ENCODE results near the gene SCN7A. TPM values are rescaled to one million over a fixed set of nuclear protein-coding genes. Genes with fewer than 3 reads are reported as not detected.

Gene SCN7A
- total RNA-seq, 1 donor from 2014 or later = 15.0 TPM

- Histone ChIP-seq H3K27ac (no peak overlapping the region), H3K9me3 (no peaks in the 10 kb centered on the region), H3K4me3 (no peak overlapping the region), H3K27me3 (no peaks in the 10 kb centered on the region), H3K4me1 (no peaks in the 10 kb centered on the region), H3K36me3 (no peaks in the 10 kb centered on the region)
- intact Hi-C loops (cut with DNase I) = no loop called here
- TF ChIP-seq POLR2A (IDR thresholded peaks at IDR 0.05) = no peak
- TF ChIP-seq POLR2AphosphoS5 (IDR thresholded peaks at IDR 0.05; ENCODE audit: insufficient read depth in 1 of 2, low read depth in 1 of 2) = no peak
- TF ChIP-seq, protein P1, sequence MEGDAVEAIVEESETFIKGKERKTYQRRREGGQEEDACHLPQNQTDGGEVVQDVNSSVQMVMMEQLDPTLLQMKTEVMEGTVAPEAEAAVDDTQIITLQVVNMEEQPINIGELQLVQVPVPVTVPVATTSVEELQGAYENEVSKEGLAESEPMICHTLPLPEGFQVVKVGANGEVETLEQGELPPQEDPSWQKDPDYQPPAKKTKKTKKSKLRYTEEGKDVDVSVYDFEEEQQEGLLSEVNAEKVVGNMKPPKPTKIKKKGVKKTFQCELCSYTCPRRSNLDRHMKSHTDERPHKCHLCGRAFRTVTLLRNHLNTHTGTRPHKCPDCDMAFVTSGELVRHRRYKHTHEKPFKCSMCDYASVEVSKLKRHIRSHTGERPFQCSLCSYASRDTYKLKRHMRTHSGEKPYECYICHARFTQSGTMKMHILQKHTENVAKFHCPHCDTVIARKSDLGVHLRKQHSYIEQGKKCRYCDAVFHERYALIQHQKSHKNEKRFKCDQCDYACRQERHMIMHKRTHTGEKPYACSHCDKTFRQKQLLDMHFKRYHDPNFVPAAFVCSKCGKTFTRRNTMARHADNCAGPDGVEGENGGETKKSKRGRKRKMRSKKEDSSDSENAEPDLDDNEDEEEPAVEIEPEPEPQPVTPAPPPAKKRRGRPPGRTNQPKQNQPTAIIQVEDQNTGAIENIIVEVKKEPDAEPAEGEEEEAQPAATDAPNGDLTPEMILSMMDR (IDR thresholded peaks at IDR 0.05) = no peak
- no peak for DNase-seq (ENCODE audit: extremely low spot score in 2 of 2)
These were observed 39.9 kb downstream of the SCN7A start for GRCh38 chr2:166454006-166454595.

- no peak for DNase-seq (ENCODE audit: extremely low spot score in 2 of 2)
- no peaks in the 10 kb centered on the region for H3K4me1 ChIP-seq
- TF ChIP-seq, protein P1 (IDR thresholded peaks at IDR 0.05) = no peak
- TF ChIP-seq POLR2AphosphoS5 (IDR thresholded peaks at IDR 0.05; ENCODE audit: insufficient read depth in 1 of 2, low read depth in 1 of 2) (no peak), POLR2A (IDR thresholded peaks at IDR 0.05) (no peak)
- H3K4me3 ChIP-seq = no peak overlapping the region
- H3K9me3 ChIP-seq = no peaks in the 10 kb centered on the region
- H3K27ac ChIP-seq = no peak overlapping the region
- no peaks in the 10 kb centered on the region for H3K36me3 ChIP-seq
- intact Hi-C loops (cut with DNase I) = no loop called here
- H3K27me3 ChIP-seq = no peaks in the 10 kb centered on the region
These were observed 42.6 kb downstream of the SCN7A start for GRCh38 chr2:166451468-166451867.

GRCh38 chr2:166449439-166449838 is 44.6 kb downstream of the SCN7A start:
- Histone ChIP-seq H3K36me3 (no peaks in the 10 kb centered on the region), H3K9me3 (no peaks in the 10 kb centered on the region), H3K4me3 (no peak overlapping the region), H3K4me1 (no peaks in the 10 kb centered on the region), H3K27me3 (no peaks in the 10 kb centered on the region), H3K27ac (no peak overlapping the region)
- intact Hi-C loops (cut with DNase I) = no loop called here
- no peak for TF ChIP-seq POLR2A (IDR thresholded peaks at IDR 0.05)
- no peak for TF ChIP-seq POLR2AphosphoS5 (IDR thresholded peaks at IDR 0.05; ENCODE audit: insufficient read depth in 1 of 2, low read depth in 1 of 2)
- TF ChIP-seq, protein P1 (IDR thresholded peaks at IDR 0.05) = no peak
- no peak for DNase-seq (ENCODE audit: extremely low spot score in 2 of 2)

GRCh38 chr2:166448106-166448505 is 45.9 kb downstream of the SCN7A start:
- Histone ChIP-seq H3K4me1 (no peaks in the 10 kb centered on the region), H3K36me3 (no peaks in the 10 kb centered on the region), H3K27ac (no peak overlapping the region), H3K9me3 (no peaks in the 10 kb centered on the region), H3K27me3 (no peaks in the 10 kb centered on the region), H3K4me3 (no peak overlapping the region)
- TF ChIP-seq POLR2A (IDR thresholded peaks at IDR 0.05) (no peak), POLR2AphosphoS5 (IDR thresholded peaks at IDR 0.05; ENCODE audit: insufficient read depth in 1 of 2, low read depth in 1 of 2) (no peak)
- TF ChIP-seq, protein P1 (IDR thresholded peaks at IDR 0.05) = no peak
- intact Hi-C loops (cut with DNase I) = no loop called here
- DNase-seq (ENCODE audit: extremely low spot score in 2 of 2) = no peak

GRCh38 chr2:166444306-166444705 is 49.7 kb downstream of the SCN7A start:
- Histone ChIP-seq H3K9me3 (no peaks in the 10 kb centered on the region), H3K4me3 (no peak overlapping the region), H3K4me1 (no peaks in the 10 kb centered on the region), H3K27me3 (no peaks in the 10 kb centered on the region), H3K27ac (no peak overlapping the region), H3K36me3 (no peaks in the 10 kb centered on the region)
- DNase-seq (ENCODE audit: extremely low spot score in 2 of 2) = no peak
- intact Hi-C loops (cut with DNase I) = no loop called here
- TF ChIP-seq POLR2AphosphoS5 (IDR thresholded peaks at IDR 0.05; ENCODE audit: insufficient read depth in 1 of 2, low read depth in 1 of 2) = no peak
- TF ChIP-seq, protein P1 (IDR thresholded peaks at IDR 0.05) = no peak
- TF ChIP-seq POLR2A (IDR thresholded peaks at IDR 0.05) = no peak
